OCI-LY1 (cell line): Measurements from ENCODE around the gene MDFIC.

Source experiments
- H2AFZ ChIP-seq: fragments of 200-600 bp; sonication (generic), shearing (Covaris generic); 2 replicates; pipeline ENCODE4 v1.6.0; 2014; ENCODE audit warnings: antibody characterized with exemption, mild to moderate bottlenecking, low read length
- H3F3A ChIP-seq: fragments of 200-600 bp; sonication (generic), shearing (Covaris generic); 2 replicates; pipeline ENCODE4 v1.6.0; 2014; ENCODE audit warnings: mild to moderate bottlenecking, antibody characterized with exemption, low read length, moderate library complexity; ENCODE audit not compliant: insufficient read depth
- H3K27ac ChIP-seq: fragments of 200-600 bp; sonication (generic); 2 replicates; pipeline ENCODE4 v1.5.1; 2014; ENCODE audit warnings: low read length, mixed run types, mild to moderate bottlenecking, low read depth; ENCODE audit not compliant: poor library complexity, severe bottlenecking
- H3K27me3 ChIP-seq: fragments of 200-600 bp; sonication (generic); 2 replicates; pipeline ENCODE4 v1.6.0; 2014; ENCODE audit warnings: antibody characterized with exemption, mild to moderate bottlenecking, low read length, moderate library complexity; ENCODE audit not compliant: insufficient read depth
- H3K36me3 ChIP-seq: fragments of 200-600 bp; sonication (generic); 2 replicates; pipeline ENCODE4 v1.6.1; 2014; ENCODE audit warnings: mild to moderate bottlenecking, antibody characterized with exemption, low read length, moderate library complexity, mixed read lengths; ENCODE audit not compliant: insufficient read depth
- H3K4me1 ChIP-seq: fragments of 200-600 bp; sonication (generic); 2 replicates; pipeline ENCODE4 v1.5.1; 2014; ENCODE audit warnings: mild to moderate bottlenecking, low read length, moderate library complexity; ENCODE audit not compliant: insufficient read depth, severe bottlenecking
- H3K4me2 ChIP-seq: fragments of 200-600 bp; sonication (generic), shearing (Covaris generic); 2 replicates; pipeline ENCODE4 v1.6.1; 2014; ENCODE audit warnings: low read length
- H3K4me3 ChIP-seq: fragments of 200-600 bp; sonication (generic); 2 replicates; pipeline ENCODE4 v1.5.1; 2014; ENCODE audit warnings: low read length, low read depth, mild to moderate bottlenecking, mixed read lengths; ENCODE audit not compliant: poor library complexity, severe bottlenecking
- H3K79me2 ChIP-seq: fragments of 200-600 bp; shearing (Covaris generic); 2 replicates; pipeline ENCODE4 v1.6.1; 2016; ENCODE audit warnings: mixed run types, low read length, mixed read lengths; ENCODE audit not compliant: insufficient read depth
- H3K9ac ChIP-seq: fragments of 200-600 bp; sonication (generic), shearing (Covaris generic); 2 replicates; pipeline ENCODE4 v1.6.1; 2014; ENCODE audit warnings: mild to moderate bottlenecking, low read length, mixed read lengths
- H3K9me2 ChIP-seq: fragments of 200-600 bp; sonication (generic), shearing (Covaris generic); 2 replicates; pipeline ENCODE4 v1.6.1; 2014; ENCODE audit warnings: low read depth, mild to moderate bottlenecking, low read length, mixed read lengths
- H3K9me3 ChIP-seq: fragments of 200-600 bp; shearing (Covaris generic); 2 replicates; pipeline ENCODE4 v1.6.1; 2014; ENCODE audit warnings: low read length, mixed read lengths
- H4K20me1 ChIP-seq: fragments of 200-600 bp; sonication (generic), shearing (Covaris generic); 2 replicates; pipeline ENCODE4 v1.6.0; 2016; ENCODE audit warnings: mild to moderate bottlenecking, low read length; ENCODE audit not compliant: insufficient read depth
- CTCF ChIP-seq: fragments of 200-600 bp; sonication (generic), shearing (Covaris generic); IDR thresholded peaks from 2 replicates; pipeline ENCODE4 v1.5.1; 2017; ENCODE audit warnings: mild to moderate bottlenecking, antibody characterized with exemption, low read length, moderate library complexity, mixed read lengths
- EZH2 ChIP-seq: fragments of 200-600 bp; sonication (generic), shearing (Covaris generic); IDR thresholded peaks from 2 replicates; pipeline ENCODE4 v1.8.0; 2017; ENCODE audit warnings: borderline replicate concordance, mixed run types, mild to moderate bottlenecking, antibody characterized with exemption, low read length, moderate library complexity, mixed read lengths

Gene MDFIC

GRCh38 chr7:115054478-115055065 lies 132.7 kb downstream of the MDFIC start:
- Histone ChIP-seq H3K4me2 (no peak overlapping the region), H2AFZ (no peak overlapping the region), H3F3A (no peaks in the 10 kb centered on the region), H3K4me1 (no peaks in the 10 kb centered on the region), H3K36me3 (no peaks in the 10 kb centered on the region), H3K79me2 (no peaks in the 10 kb centered on the region), H3K9me2 (no peaks in the 10 kb centered on the region), H3K9me3 (no peaks in the 10 kb centered on the region), H3K9ac (no peak overlapping the region), H3K27ac (no peak overlapping the region), H3K4me3 (no peak overlapping the region), H4K20me1 (no peaks in the 10 kb centered on the region), H3K27me3 (no peaks in the 10 kb centered on the region)
- TF ChIP-seq CTCF (no peak), EZH2 (no peak)

DNA sequence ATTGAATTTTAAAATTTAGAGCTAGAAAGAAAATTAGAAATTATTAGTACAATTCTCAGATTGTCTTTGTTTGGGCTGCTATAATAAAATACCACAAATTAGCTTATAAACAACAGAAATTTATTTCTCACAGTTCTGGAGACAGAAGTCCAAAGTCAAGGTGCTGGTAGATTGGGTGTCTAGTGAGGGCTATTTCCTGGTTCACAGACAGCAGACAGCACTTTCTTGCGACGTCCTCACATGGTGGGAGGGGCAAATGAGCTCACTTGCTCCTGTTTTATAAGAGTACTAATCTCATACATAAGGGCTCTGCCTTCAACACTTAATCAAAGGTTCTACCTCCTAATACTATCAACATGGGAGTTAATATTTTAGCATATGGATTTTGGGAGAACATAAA lies 134.1 kb downstream of the MDFIC start:
- no peaks in the 10 kb centered on the region for H4K20me1 ChIP-seq
- H3K27me3 ChIP-seq: no peaks in the 10 kb centered on the region
- H3K27ac ChIP-seq: no peak overlapping the region
- no peak for TF ChIP-seq EZH2
- no peak for TF ChIP-seq CTCF
- no peaks in the 10 kb centered on the region for H3K9me3 ChIP-seq
- no peaks in the 10 kb centered on the region for H3F3A ChIP-seq
- no peak overlapping the region for H3K4me3 ChIP-seq
- H3K4me2 ChIP-seq: no peak overlapping the region
- no peaks in the 10 kb centered on the region for H3K9me2 ChIP-seq
- H3K36me3 ChIP-seq: no peaks in the 10 kb centered on the region
- H3K4me1 ChIP-seq: no peaks in the 10 kb centered on the region
- no peak overlapping the region for H2AFZ ChIP-seq
- H3K9ac ChIP-seq: no peak overlapping the region
- H3K79me2 ChIP-seq: no peaks in the 10 kb centered on the region

DNA sequence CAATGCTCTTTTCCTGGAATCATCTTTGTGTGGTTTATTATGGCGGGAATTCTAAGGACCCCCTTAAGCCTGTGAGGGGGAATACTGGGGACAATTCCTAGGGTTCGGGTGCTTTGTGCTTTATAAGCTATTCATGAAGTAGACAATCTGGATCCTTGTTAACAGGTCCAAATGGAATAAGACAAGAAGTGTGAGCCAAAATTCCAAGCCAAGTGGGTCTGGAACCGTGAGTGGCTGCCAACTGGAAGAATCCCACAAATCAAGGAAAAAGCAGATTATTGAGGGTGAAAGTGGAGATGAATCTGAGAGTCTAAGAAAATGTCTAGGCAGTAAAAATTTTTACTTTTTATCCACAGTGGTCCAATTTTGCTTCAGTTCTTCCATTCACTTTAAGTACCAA lies 136.8 kb downstream of the MDFIC start:
- H3K27me3 ChIP-seq: no peaks in the 10 kb centered on the region
- H2AFZ ChIP-seq: no peak overlapping the region
- no peaks in the 10 kb centered on the region for H3K9me3 ChIP-seq
- TF ChIP-seq EZH2 (no peak), CTCF (no peak)
- no peak overlapping the region for H3K9ac ChIP-seq
- no peaks in the 10 kb centered on the region for H3K79me2 ChIP-seq
- no peak overlapping the region for H3K4me3 ChIP-seq
- no peaks in the 10 kb centered on the region for H3K9me2 ChIP-seq
- H3K4me2 ChIP-seq: no peak overlapping the region
- H3K4me1 ChIP-seq: no peaks in the 10 kb centered on the region
- H3K27ac ChIP-seq: no peak overlapping the region
- no peaks in the 10 kb centered on the region for H3K36me3 ChIP-seq
- no peaks in the 10 kb centered on the region for H3F3A ChIP-seq
- H4K20me1 ChIP-seq: no peaks in the 10 kb centered on the region
